Gastrocnemius medialis (tissue), 4 donors: ENCODE results near the gene MNDA. TPM values are rescaled to one million over a fixed set of nuclear protein-coding genes. Genes with fewer than 3 reads are reported as not detected.
A peak's percentile ranks its signal among the peaks of the same experiment; 100 is the strongest.

Experiments used
- ATAC-seq, 2 donors: fragments of 150-250 bp; one replicate each; pipeline ENCODE4 v1.9.1; 2016
- DNase-seq, 2 donors: peaks; one replicate each; pipeline ENCODE4 v3.0.0-alpha.2; 2019
- H3K27ac ChIP-seq, 4 donors: fragments of 200-600 bp; sonication (generic); 1 replicate in 1 of 4; 2 replicates in 3 of 4; pipeline ENCODE4 v1.5.1; 2016 to 2018; ENCODE audit warnings: mild to moderate bottlenecking in 2 of 4, moderate library complexity in 1 of 4
- H3K27me3 ChIP-seq, 3 donors: fragments of 200-600 bp; sonication (generic) in 2 of 3; 1 replicate in 1 of 3; 2 replicates in 2 of 3; pipeline versions ENCODE4 v1.5.1 to v1.6.0; 2016 to 2019; ENCODE audit warnings: mild to moderate bottlenecking in 1 of 3, moderate library complexity in 1 of 3
- H3K36me3 ChIP-seq, 2 donors: fragments of 200-600 bp; sonication (generic) in 1 of 2; one replicate each; pipeline ENCODE4 v1.5.1; 2017 to 2018
- H3K4me1 ChIP-seq, 2 donors: fragments of 200-600 bp; sonication (generic) in 1 of 2; one replicate each; pipeline ENCODE4 v1.5.1; 2016 to 2017; ENCODE audit warnings: mild to moderate bottlenecking in 2 of 2
- H3K4me3 ChIP-seq, 4 donors: fragments of 200-600 bp; sonication (generic) in 3 of 4; 1 replicate in 1 of 4; 2 replicates in 3 of 4; pipeline ENCODE4 v1.5.1; 2016 to 2019; ENCODE audit warnings: mild to moderate bottlenecking in 2 of 4
- H3K9me3 ChIP-seq, 3 donors: fragments of 200-600 bp; sonication (generic) in 2 of 3; 1 replicate in 1 of 3; 2 replicates in 2 of 3; pipeline ENCODE4 v1.5.1; 2016 to 2019
- CTCF ChIP-seq, 5 experiments: fragments of 450-650 bp in 3 of 5; fragments of 200-600 bp in 2 of 5; sonication (generic) in 2 of 5; IDR thresholded peaks in 4 of 5; conservative IDR thresholded peaks in 1 of 5; 1 replicate in 4 of 5; 2 replicates in 1 of 5; pipeline ENCODE4 v1.5.1; 2016 to 2019; ENCODE audit warnings: antibody characterized with exemption in 5 of 5, mild to moderate bottlenecking in 3 of 5, moderate library complexity in 3 of 5
- POLR2A ChIP-seq, 2 donors: fragments of 450-650 bp; IDR thresholded peaks; one replicate each; pipeline ENCODE4 v1.6.1; 2017; ENCODE audit warnings: antibody characterized with exemption in 2 of 2, mild to moderate bottlenecking in 2 of 2, moderate library complexity in 2 of 2
- in situ Hi-C, 4 donors: fragments of 200-750 bp; cut with MboI; loops; one replicate each; pipeline versions ENCODE4 v1.15.0 to v1.8.0; 2017; ENCODE audit warnings: low sequenced_read_pairs in 4 of 4
- intact Hi-C: fragments of 100-400 bp; cut with DNase I; formaldehyde crosslinking; loops from one replicate; pipeline ENCODE4 v1.15.1; 2023; ENCODE audit warnings: low total_unique reads
- total RNA-seq, 4 donors: library from RNA; depleted of rRNA; stranded (reverse); fragments of >200 nt; gene quantifications; one replicate each; pipeline versions ENCODE4 v1.1.0 to v1.2.3, GENCODE V29; 2016

Gene MNDA
- 1 to 10 TPM; 1.0 to 2.7 (median 2.4) TPM for total RNA-seq

GRCh38 chr1:158830904-158831507 is at the start of gene MNDA:
MNDA (plus strand) TSS chr1:158831351; CDS start chr1:158842154, 10,803 bp downstream.
- peak in 1 of 2 donors; percentile 30 for TF ChIP-seq POLR2A (IDR thresholded peaks at IDR 0.05)
- no peak for TF ChIP-seq CTCF (IDR thresholded peaks at IDR 0.05 in 4 of 5, conservative IDR thresholded peaks at IDR 0.05 in 1 of 5)
- intact Hi-C loops (no loop called here), in situ Hi-C loops (no loop called here)
- Histone ChIP-seq H3K27ac (peak within 1 kb of the TSS in 2 of 4 donors; percentile 40 to 54), H3K9me3 (no peaks in the 10 kb centered on the region), H3K4me1 (no peaks in the 10 kb centered on the region), H3K27me3 (no peaks in the 10 kb centered on the region), H3K4me3 (peak within 1 kb of the TSS in 2 of 4 donors; percentile 8 to 22), H3K36me3 (no peaks in the 10 kb centered on the region)
- ATAC-seq (no peak), DNase-seq (no peak)

- DNase-seq = no peak
- in situ Hi-C loops = no loop called here
- Histone ChIP-seq H3K9me3 (no peaks in the 10 kb centered on the region), H3K27me3 (no peaks in the 10 kb centered on the region), H3K27ac (no peak overlapping the region), H3K36me3 (no peaks in the 10 kb centered on the region), H3K4me3 (no peak overlapping the region), H3K4me1 (no peaks in the 10 kb centered on the region)
- intact Hi-C loops = no loop called here
- TF ChIP-seq CTCF (IDR thresholded peaks at IDR 0.05 in 4 of 5, conservative IDR thresholded peaks at IDR 0.05 in 1 of 5) = no peak
- no peak for TF ChIP-seq POLR2A (IDR thresholded peaks at IDR 0.05)
- ATAC-seq = no peak
Observed at GRCh38 chr1:158793604-158794003, 37.5 kb upstream of the MNDA start.

GRCh38 chr1:158794247-158794646 is 36.9 kb upstream of the MNDA start:
- Histone ChIP-seq H3K4me1 (no peaks in the 10 kb centered on the region), H3K9me3 (no peaks in the 10 kb centered on the region), H3K27me3 (no peaks in the 10 kb centered on the region), H3K4me3 (no peak overlapping the region), H3K27ac (no peak overlapping the region), H3K36me3 (no peaks in the 10 kb centered on the region)
- DNase-seq (no peak), ATAC-seq (no peak)
- intact Hi-C loops (no loop called here), in situ Hi-C loops (no loop called here)
- no peak for TF ChIP-seq CTCF (IDR thresholded peaks at IDR 0.05 in 4 of 5, conservative IDR thresholded peaks at IDR 0.05 in 1 of 5)
- TF ChIP-seq POLR2A (IDR thresholded peaks at IDR 0.05) = no peak

GRCh38 chr1:158798531-158798930 is 32.6 kb upstream of the MNDA start:
- Histone ChIP-seq H3K36me3 (no peaks in the 10 kb centered on the region), H3K4me3 (no peak overlapping the region), H3K27ac (no peak overlapping the region), H3K9me3 (no peaks in the 10 kb centered on the region), H3K4me1 (no peaks in the 10 kb centered on the region), H3K27me3 (no peaks in the 10 kb centered on the region)
- intact Hi-C loops (no loop called here), in situ Hi-C loops (no loop called here)
- no peak for DNase-seq
- TF ChIP-seq CTCF (IDR thresholded peaks at IDR 0.05 in 4 of 5, conservative IDR thresholded peaks at IDR 0.05 in 1 of 5) (no peak), POLR2A (IDR thresholded peaks at IDR 0.05) (no peak)
- ATAC-seq = no peak

- Histone ChIP-seq H3K36me3 (no peaks in the 10 kb centered on the region), H3K4me1 (no peaks in the 10 kb centered on the region), H3K4me3 (no peak overlapping the region), H3K9me3 (no peaks in the 10 kb centered on the region), H3K27me3 (no peaks in the 10 kb centered on the region), H3K27ac (no peak overlapping the region)
- in situ Hi-C loops (no loop called here), intact Hi-C loops (no loop called here)
- TF ChIP-seq POLR2A (IDR thresholded peaks at IDR 0.05) (no peak), CTCF (IDR thresholded peaks at IDR 0.05 in 4 of 5, conservative IDR thresholded peaks at IDR 0.05 in 1 of 5) (no peak)
- DNase-seq (no peak), ATAC-seq (no peak)
Observed at GRCh38 chr1:158799689-158800088, 31.5 kb upstream of the MNDA start.
